GM12874 (cell line): ENCODE data around the gene CCNA1.

Experiments
- TF ChIP-seq, protein P1 (sequence below): IDR thresholded peaks from 2 replicates; pipeline ENCODE4 v1.5.1; 2011; ENCODE audit warnings: low read depth, mild to moderate bottlenecking, control low read depth, low read length, moderate library complexity; ENCODE audit not compliant: insufficient read depth

CCNA1 gene

DNA sequence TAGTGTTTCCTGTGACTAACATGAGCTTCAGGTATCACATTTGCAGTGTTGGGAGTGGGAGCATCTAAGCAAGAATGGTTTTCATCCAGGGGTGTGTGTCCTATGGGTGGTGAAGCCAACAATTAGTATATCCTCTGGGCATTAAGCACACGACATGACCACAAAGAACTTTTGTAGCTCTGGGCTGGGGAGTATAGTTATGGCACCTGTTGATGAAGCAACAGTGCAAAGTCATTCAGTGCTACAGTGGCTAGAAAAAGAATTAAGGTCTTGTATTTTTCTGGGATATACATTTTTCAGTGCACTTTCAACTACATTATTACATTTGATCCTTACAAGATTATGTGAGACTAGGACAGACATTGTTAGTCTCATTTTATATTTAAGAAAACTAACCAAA is 21.8 kb downstream of the CCNA1 start:
- TF ChIP-seq, protein P1, sequence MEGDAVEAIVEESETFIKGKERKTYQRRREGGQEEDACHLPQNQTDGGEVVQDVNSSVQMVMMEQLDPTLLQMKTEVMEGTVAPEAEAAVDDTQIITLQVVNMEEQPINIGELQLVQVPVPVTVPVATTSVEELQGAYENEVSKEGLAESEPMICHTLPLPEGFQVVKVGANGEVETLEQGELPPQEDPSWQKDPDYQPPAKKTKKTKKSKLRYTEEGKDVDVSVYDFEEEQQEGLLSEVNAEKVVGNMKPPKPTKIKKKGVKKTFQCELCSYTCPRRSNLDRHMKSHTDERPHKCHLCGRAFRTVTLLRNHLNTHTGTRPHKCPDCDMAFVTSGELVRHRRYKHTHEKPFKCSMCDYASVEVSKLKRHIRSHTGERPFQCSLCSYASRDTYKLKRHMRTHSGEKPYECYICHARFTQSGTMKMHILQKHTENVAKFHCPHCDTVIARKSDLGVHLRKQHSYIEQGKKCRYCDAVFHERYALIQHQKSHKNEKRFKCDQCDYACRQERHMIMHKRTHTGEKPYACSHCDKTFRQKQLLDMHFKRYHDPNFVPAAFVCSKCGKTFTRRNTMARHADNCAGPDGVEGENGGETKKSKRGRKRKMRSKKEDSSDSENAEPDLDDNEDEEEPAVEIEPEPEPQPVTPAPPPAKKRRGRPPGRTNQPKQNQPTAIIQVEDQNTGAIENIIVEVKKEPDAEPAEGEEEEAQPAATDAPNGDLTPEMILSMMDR = no peak

DNA sequence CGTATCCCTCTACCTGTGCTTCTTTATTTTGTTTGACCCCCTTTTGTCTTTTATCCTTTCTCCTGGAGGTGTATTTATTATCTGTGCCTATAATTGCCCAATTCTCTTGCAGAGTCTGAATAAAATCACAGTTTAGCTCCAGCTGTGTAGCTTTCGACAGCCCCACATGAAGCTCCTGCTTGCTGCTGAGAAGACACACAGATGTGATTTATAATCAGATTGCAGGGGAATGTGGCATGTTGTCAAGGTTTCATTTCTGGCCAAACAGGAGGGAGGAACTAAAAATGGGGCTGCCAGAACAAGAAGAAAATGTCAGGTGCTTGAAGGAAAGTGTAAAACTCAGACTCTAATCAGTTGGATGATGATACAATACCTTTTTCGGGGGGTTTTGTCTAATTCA is 22.7 kb downstream of the CCNA1 start:
- TF ChIP-seq, protein P1 = no peak

DNA sequence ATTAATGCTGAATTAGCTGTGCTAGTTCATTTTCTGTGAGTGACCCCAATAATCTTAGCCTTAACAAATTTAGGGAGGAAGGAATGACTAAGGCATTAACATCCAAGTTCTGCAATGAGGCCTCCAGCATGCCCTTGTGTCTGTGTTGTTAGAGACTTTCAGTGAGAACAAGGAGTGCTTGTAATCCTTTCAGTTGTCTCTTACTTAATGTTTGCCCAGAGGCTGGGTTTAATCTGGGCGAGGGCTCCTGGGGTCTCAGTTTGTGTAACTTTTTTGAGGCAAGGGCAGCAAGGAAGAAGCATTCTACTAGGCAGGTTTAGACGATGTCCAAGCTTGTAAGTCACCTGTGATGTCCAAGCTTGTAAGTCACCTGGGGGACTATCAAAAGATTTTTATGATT is 24.3 kb downstream of the CCNA1 start:
- TF ChIP-seq, protein P1 = no peak

DNA sequence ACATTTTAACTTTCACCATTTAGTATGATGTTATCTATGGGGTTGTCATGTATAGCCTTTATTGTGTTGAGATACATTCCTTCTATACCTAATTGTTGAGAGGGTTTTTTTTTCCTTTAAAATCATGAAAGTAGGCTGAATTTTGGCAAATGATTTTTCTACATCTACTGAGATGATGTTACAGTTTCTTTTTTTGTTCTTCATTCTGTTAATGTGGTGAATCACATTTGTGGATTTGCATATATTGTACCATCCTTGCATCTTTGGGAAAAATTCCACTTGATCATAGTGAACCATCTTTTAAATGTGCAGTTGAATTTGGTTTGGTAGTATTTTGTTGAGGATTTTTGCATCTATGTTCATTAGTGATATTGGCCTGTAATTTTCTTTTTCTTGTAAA is 29.2 kb downstream of the CCNA1 start:
- TF ChIP-seq, protein P1 = no peak

DNA sequence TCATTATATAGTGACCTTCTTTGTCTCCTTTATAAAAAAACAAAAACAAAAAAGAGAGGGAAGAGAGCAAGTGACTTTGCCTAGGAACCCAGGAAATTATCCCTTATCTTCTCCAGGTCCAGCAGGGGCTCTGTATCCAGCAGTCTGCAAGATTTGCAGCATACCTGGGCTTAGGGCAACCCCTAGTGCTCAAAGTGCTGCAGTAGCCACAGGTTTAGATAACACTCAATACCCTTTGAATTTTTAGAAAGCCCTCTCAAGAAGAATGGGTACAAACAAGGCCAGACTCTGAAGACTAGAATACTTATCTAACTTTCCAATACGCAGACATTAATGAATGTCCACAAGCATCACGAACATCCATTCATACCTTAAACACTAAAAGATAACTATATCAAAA is 43.2 kb downstream of the CCNA1 start:
- TF ChIP-seq, protein P1 = no peak

DNA sequence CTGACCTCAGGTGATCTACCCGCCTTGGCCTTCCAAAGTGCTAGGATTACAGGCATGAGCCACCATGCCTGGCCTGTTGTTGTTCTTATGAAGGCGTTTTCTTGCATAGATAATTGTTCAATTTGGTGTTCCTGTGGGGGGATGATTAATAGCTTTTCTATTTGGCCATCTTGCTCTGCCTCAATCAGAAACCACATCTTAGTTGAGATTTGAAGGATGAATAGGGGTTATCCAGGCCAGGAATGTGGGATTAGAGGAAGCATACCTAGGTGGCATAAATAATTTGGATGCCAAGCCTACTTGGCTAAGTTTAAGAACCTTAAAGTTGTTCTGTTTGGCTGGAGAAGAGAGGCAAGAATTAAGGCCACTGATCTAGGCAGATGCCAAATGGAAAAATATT is 44.4 kb downstream of the CCNA1 start:
- TF ChIP-seq, protein P1 = no peak

DNA sequence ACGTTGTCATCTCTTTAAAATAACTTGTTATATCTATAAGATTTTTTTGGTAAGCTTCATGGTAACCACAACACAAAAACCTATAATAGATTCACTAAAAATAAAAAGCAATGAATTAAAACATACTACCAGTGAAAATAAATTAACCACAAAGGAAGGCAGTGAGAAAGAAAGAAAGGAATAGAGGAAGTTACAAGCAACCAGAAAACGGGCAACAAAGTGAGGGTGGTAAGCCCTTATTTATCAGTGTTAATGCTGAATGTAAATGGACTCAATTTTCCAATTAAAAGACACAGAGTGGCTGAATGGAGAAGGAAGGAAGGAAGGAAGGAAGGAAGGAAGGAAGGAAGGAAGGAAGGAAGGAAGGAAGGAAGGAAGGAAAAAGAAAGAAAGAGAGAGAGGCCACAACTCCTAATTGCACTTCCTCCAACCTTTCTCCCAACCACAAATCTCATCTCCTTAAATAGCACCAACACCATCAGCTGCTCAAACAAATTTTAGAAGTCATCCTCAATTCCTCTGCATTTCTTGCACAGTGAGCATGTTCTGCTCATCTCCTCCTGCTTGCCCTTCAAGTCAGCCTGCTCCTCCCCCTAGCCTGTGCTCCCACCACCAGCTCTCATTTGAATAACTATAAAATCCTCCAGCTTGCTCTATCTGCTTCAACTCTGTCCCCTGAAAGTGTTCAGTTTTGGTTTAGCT is 48.6 kb downstream of the CCNA1 start:
- TF ChIP-seq, protein P1 = no peak
